Measurements from ENCODE around the gene SYT12.

Gene SYT12

GRCh38 chr11:67006029-67006884 is 16.7 kb upstream of the SYT12 start:
- Histone ChIP-seq H3K9me2 (replicated peaks; ENCODE audit: insufficient read depth, low read length) (no peaks in the 10 kb centered on the region), H3K9ac (ENCODE audit: low read length) (no peak overlapping the region)

GRCh38 chr11:67007126-67007525 is 15.8 kb upstream of the SYT12 start:
- no peak overlapping the region for H3K4me3 ChIP-seq (ENCODE audit: low read length)
- H3K79me2 ChIP-seq (ENCODE audit: low read length) = no peaks in the 10 kb centered on the region
- H3K9ac ChIP-seq (ENCODE audit: low read length) = no peak overlapping the region
- H4K20me1 ChIP-seq (ENCODE audit: insufficient read depth, low read length) = no peaks in the 10 kb centered on the region
- no peak for DNase-seq
- H3K9me3 ChIP-seq (replicated peaks; ENCODE audit: insufficient read depth, low read length) = no peaks in the 10 kb centered on the region
- no peaks in the 10 kb centered on the region; the same call in 1 of the 2 replicates for H3K27me3 ChIP-seq (replicated peaks; ENCODE audit: insufficient read depth, low read length)
- H3F3A ChIP-seq (ENCODE audit: insufficient read depth, low read length) = no peaks in the 10 kb centered on the region
- no peaks in the 10 kb centered on the region for H3K36me3 ChIP-seq (replicated peaks; ENCODE audit: insufficient read depth, low read length)
- 0 out of 2 replicates have a peak, but pooled peaks cover 4% of the 10 kb centered on the region for H3K4me1 ChIP-seq (ENCODE audit: low read length)
- peak overlapping the region; percentile 82 for H2AFZ ChIP-seq (ENCODE audit: low read length)
- TF ChIP-seq EZH2phosphoT487 (IDR thresholded peaks at IDR 0.05; ENCODE audit: low read length) = no peak
- no peak for TF ChIP-seq CTCF (IDR thresholded peaks at IDR 0.05; ENCODE audit: low read length)
- no peak for TF ChIP-seq EZH2 (optimal IDR thresholded peaks at IDR 0.05; ENCODE audit: low read depth, low read length)
- no peak overlapping the region for H3K4me2 ChIP-seq (ENCODE audit: low read depth, low read length)
- no peaks in the 10 kb centered on the region for H3K9me2 ChIP-seq (replicated peaks; ENCODE audit: insufficient read depth, low read length)
- H3K27ac ChIP-seq (ENCODE audit: low read length) = no peak overlapping the region

More at GRCh38 chr11:67006029-67006884, 16.7 kb upstream of the SYT12 start:
- H4K20me1 ChIP-seq (ENCODE audit: insufficient read depth, low read length) = no peaks in the 10 kb centered on the region
- H3K4me3 ChIP-seq (ENCODE audit: low read length) = peak overlapping the region; percentile 20; the same call in 1 of the 2 replicates
- no peak for TF ChIP-seq EZH2 (optimal IDR thresholded peaks at IDR 0.05; ENCODE audit: low read depth, low read length)
- TF ChIP-seq EZH2phosphoT487 (IDR thresholded peaks at IDR 0.05; ENCODE audit: low read length) = no peak
- no peak for TF ChIP-seq CTCF (IDR thresholded peaks at IDR 0.05; ENCODE audit: low read length)
- H3K27ac ChIP-seq (ENCODE audit: low read length) = no peak overlapping the region
- no peaks in the 10 kb centered on the region for H3K9me3 ChIP-seq (replicated peaks; ENCODE audit: insufficient read depth, low read length)
- H3K4me1 ChIP-seq (ENCODE audit: low read length) = 0 out of 2 replicates have a peak, but pooled peaks cover 4% of the 10 kb centered on the region
- H3K36me3 ChIP-seq (replicated peaks; ENCODE audit: insufficient read depth, low read length) = no peaks in the 10 kb centered on the region
- no peaks in the 10 kb centered on the region for H3F3A ChIP-seq (ENCODE audit: insufficient read depth, low read length)
- H3K27me3 ChIP-seq (replicated peaks; ENCODE audit: insufficient read depth, low read length) = no peaks in the 10 kb centered on the region; the same call in 1 of the 2 replicates
- peak; percentile 50 for DNase-seq
- H2AFZ ChIP-seq (ENCODE audit: low read length) = peak overlapping the region; percentile 82
- no peaks in the 10 kb centered on the region for H3K79me2 ChIP-seq (ENCODE audit: low read length)
- H3K4me2 ChIP-seq (ENCODE audit: low read depth, low read length) = peak overlapping the region; percentile 58; the same call in 1 of the 2 replicates

- TF ChIP-seq CTCF (IDR thresholded peaks at IDR 0.05; ENCODE audit: low read length) = no peak
- no peak for TF ChIP-seq EZH2 (optimal IDR thresholded peaks at IDR 0.05; ENCODE audit: low read depth, low read length)
- no peak for TF ChIP-seq EZH2phosphoT487 (IDR thresholded peaks at IDR 0.05; ENCODE audit: low read length)
- no peaks in the 10 kb centered on the region for H3K36me3 ChIP-seq (replicated peaks; ENCODE audit: insufficient read depth, low read length)
- H3K9ac ChIP-seq (ENCODE audit: low read length) = no peak overlapping the region
- no peaks in the 10 kb centered on the region for H4K20me1 ChIP-seq (ENCODE audit: insufficient read depth, low read length)
- no peak overlapping the region for H3K4me3 ChIP-seq (ENCODE audit: low read length)
- no peaks in the 10 kb centered on the region for H3F3A ChIP-seq (ENCODE audit: insufficient read depth, low read length)
- peaks cover 4% of the 10 kb centered on the region; the same call in 1 of the 2 replicates for H3K27me3 ChIP-seq (replicated peaks; ENCODE audit: insufficient read depth, low read length)
- DNase-seq = no peak
- no peak overlapping the region for H3K27ac ChIP-seq (ENCODE audit: low read length)
- no peak overlapping the region for H3K4me2 ChIP-seq (ENCODE audit: low read depth, low read length)
- H3K4me1 ChIP-seq (ENCODE audit: low read length) = 0 out of 2 replicates have a peak, but pooled peaks cover 4% of the 10 kb centered on the region
- H3K9me2 ChIP-seq (replicated peaks; ENCODE audit: insufficient read depth, low read length) = no peaks in the 10 kb centered on the region
- no peak overlapping the region for H2AFZ ChIP-seq (ENCODE audit: low read length)
- no peaks in the 10 kb centered on the region for H3K9me3 ChIP-seq (replicated peaks; ENCODE audit: insufficient read depth, low read length)
- H3K79me2 ChIP-seq (ENCODE audit: low read length) = no peaks in the 10 kb centered on the region
These were observed 12.5 kb upstream of the SYT12 start for GRCh38 chr11:67010296-67010905.
